GM19099 (cell line): ENCODE data around the gene ARHGEF11.

Experiments used
- POLR2A ChIP-seq: IDR thresholded peaks from 3 replicates; pipeline ENCODE4 v1.6.1; 2011; ENCODE audit warnings: low read depth; ENCODE audit not compliant: insufficient read length; ENCODE audit errors: extremely low read depth

ARHGEF11 gene

DNA sequence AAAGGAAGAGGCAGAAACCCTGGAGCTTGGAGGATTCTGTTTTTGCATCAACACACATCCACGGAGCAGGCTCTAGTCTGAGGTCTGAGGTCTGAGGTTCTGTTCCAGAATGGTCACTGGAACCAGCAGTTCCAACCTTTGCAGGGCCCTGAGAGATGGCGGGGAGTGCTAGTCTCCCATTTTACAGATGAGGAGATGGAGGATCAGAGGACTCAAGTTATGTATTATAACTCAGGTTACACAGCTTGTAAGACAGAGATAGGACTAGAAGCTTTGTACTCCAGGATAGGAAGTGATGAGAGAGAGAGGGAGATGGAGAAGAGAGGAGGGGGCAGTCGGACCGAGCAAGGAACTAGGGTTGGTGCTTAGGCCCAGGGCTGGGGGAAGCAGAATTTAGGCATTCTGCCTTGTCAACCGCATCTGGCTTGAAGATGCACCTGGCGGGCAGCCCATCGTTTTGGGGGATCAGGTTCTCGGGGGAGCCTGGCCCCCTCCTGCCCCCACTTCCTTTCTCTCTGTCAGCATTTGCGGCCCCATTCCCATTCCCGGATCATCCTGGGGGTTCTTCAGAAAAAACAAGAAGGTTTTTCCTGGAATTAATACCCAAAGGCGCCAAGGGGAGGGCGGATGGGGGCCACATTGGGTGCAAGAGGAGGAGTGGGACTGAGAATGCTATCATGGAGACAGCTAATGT lies 146.4 kb downstream of the ARHGEF11 start:
- no peak for TF ChIP-seq POLR2A

DNA sequence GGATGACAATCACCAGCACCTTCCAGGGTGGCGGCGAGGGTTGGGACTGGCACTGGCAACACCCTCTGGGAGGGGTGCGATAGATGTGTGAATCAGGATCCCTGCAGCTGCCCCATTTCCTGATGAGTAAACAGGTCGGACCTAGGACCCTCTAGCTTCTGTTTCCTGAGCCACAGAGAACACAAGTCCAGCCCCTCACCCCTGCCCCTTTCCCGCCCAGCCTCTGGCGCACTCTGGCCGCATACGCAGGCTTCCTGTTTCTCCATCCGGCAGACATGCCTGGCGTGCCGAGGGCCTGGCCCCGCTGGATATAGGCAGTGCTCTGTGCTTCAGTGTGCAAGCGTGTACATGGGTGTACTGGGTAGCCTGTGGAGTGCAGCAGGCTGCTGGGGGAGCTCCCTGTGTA lies 147.4 kb downstream of the ARHGEF11 start:
- no peak for TF ChIP-seq POLR2A

DNA sequence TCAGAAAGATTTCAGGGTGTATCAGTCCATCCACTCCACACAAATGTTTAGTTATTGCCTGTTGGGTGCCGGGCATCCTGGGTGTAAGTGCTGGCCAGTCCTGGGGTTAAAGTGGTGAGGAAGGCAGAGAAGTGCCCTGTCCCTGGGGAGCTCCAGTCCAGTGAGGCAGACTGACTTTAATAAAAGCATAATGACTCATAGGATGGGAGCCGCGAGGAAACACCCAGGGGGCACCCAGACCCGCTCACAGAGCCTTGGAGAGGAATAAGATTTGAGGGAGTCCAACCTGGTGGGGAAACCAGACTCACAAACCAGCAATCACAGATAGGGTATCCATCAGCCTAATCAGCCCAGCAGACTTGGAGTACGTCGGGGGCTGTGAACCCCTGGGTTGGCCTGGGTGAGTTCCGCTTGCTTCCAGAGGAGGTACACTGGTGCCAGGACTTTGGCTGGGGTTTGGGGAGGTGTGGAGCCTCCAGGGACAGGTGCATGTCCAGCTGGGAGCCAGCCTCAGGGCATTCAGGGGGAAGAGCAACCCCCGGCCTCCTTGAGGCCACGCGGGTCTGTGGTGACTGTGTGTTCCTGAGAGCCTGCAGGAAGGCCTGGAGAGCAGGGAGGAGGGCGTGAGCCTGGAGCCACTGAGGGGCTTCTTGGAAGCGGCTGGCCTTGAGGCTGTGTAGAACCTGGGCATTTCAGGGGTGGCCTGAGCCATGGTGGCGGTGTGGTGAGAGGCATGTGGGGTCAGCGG lies 148.3 kb downstream of the ARHGEF11 start:
- TF ChIP-seq POLR2A = no peak

DNA sequence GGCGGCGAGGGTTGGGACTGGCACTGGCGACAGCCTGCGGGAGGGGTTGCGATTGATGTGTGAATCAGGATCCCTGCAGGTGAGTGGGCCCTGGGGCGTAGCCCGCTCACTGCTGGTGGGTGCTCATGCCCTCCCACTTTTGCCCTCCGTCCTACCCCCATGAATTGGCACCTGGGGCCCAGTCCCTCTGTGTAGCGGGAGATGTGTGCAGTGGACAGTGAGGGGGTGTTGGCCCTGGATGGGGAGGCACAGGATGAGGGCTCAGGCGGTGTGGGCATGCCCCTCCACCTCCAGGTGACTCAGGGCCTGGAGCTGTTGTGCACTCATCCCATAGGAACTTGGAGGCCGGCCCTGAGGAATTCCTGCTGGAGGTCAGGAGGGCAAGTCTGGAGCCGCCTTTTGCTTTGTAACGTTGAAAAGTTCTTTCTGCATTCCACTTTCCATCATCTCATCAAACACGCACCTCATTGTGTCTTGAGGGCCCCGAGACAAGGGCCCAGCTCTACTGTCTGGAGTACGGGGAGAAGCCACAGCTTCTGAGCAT lies 149.0 kb downstream of the ARHGEF11 start:
- no peak for TF ChIP-seq POLR2A

DNA sequence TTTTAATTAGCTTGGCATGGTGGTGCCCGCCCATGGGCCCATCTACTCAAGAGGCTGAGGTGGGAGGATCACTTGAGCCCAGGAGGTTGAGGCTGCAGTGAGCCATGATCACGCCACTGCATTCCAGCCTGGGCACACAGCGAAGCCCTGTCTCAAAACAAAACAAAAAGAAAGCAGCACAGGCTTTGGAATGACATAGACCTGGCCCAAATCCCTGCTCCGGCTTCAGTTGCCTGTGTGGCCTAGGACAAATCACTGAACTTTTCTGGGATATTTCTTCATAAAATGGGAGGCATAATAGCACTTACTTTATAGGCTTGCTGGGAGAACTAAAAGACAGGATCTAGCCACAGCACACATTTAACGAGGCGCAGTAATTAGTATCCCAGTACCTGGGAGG lies 149.6 kb downstream of the ARHGEF11 start:
- TF ChIP-seq POLR2A = no peak

DNA sequence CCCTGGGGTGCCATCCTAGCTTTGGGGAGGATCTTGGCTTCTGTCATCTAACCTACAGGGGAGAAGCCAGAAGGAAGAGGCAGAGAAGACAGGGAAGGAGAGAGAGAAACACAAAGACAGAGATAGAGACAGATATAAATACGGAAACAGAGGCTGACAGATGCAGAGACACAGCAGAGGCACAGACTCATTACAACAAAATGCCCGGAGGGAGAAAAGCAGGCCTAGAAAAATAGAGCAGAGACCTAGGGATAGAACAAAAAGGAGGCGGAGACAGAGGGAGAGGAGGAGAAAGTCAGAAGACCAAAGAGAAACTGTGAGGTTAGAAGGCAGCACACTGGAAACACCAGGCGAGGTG lies 150.1 kb downstream of the ARHGEF11 start:
- no peak for TF ChIP-seq POLR2A

DNA sequence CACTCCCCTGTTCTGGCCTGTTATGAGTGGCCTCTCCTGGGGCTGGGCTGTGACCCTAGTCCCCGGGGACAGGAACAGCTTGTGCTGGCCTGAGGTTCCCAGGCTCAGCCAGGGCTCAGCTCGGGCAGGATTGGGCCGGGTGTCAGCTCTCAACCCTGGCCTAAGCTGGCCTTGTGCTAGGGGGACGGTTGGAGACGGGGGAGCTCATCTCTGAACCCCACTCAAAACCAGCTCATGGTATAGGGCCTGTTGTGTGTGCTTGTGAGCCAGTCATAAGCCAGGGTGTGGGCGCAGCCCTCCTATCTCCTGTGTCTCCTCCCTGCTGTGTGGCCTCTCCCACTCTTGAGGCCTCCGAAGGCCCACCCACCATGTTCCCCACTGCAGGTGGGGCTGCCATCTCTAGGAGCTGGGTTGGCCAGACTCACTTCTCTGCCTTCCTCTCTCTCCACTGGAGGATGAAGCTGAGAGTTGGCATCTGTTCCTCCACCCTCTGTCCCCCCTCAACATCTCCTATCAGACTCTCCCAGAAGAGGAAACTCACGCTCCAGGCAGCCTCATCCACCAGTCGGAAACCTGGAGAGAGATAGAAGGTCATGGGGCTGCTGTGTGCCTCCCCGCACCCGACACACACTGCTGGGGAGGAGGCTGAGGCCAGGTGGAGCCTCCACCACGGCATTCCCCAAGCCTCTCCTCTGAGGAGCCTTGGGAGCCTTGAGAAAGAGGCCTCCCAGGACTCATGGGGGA lies 150.7 kb downstream of the ARHGEF11 start:
- TF ChIP-seq POLR2A = no peak

DNA sequence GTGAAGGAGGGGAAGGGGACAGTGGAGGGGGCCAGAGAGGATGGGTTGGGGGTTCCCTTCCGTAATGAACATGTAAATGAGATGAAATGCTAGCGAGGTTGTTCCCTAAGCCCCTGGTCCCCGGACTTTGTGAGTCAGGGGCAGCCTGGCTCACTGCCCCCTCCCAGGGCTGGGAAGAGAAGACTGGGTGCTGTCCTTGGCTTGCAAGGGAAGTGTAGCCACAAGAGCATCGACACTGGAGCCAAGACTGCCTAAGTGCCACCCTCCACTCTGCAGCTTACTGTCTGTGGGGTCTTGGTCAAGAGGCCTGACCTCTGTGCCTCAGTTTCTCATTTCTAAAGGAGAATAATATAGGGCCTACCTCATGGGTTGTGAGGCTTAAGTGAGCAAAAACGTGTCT lies 151.5 kb downstream of the ARHGEF11 start:
- no peak for TF ChIP-seq POLR2A

DNA sequence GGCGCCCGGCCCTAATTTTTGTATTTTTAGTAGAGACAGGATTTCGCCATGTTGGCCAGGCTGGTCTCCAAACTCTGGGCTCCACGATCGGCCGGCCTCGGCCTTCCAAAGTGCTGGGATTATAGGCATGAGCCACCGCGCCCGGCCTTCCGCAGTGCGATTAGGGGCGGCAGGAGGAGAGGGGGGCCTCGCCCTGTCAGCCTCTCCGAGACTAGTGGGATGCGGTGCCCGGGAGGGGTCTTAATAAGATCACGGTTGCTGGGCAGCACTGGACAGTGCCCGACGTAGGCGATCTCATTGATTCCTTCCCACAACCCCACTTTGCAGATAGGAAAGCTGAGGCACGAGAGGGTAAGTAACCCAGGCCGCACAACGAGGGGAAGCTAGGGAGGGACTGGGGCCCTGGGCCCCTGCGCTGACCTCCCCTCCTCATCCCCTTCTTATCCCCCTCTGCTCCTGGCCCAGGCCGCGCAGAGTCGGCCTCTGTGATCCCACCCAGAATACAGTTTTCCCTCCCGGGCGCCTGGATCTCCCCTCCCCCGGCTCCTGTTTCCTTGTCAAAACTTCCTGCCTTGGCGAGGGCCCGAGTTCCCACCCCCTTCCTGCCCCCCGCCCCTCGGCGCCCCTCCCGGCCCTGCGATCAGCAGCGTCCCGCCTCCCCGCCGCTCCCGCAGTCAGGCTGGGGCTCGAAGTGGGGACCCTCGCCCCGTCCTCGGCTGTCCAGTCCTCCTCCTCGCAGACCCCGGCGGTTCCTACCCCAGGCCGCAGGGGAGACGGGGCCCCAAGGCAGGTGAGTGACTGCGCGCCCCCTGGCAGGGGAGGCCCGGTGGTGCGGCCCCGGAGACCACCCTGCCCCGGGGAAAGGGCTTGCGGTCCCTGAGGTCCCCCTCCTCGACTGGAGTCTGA lies 152.2 kb downstream of the ARHGEF11 start, which contains the start of gene PEAR1:
Gene PEAR1, plus strand, starts transcription at position 671 of the 906 bp plus-strand sequence. CDS start 10,209 bp downstream, outside the sequence.
- no peak for TF ChIP-seq POLR2A

DNA sequence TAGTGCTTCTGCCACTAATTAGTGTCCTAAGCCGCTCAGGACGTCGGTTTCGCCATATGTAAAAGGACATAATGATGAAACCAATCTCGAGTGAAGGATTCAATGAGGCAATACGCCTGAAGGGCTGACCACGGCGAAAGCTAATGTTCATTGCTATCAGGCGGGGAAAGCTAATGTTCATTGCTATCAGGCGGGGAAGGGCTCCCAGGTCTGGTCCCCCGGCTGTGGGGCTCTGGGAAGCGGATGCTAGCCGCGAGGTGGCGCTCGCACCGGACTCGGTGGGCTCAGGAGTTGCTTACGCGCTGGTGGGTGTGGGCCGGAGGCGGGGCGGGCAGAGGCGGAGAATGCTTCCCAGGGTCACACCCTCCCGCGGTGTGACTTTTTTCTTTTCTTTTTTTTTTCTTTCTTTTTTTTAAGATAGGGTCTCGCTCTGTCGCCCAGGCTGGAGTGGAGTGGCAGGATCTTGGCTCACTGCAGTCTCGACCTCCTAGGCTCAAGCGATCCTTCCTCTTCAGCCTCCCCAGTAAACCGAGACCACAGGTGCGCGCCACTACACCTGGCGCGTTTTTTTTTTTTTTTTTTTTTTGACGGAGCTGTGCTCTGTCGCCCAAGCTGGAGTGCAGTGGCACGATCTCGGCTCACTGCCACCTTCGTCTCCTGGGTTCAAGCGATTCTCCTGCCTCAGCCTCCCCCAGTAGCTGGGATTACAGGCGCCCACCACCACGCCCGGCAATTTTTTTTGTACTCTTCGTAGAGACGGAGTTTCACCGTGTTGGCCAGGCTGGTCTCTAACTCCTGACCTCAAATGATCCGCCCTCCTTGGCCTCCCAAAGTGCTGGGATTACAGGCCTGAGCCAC lies 153.1 kb downstream of the ARHGEF11 start:
- no peak for TF ChIP-seq POLR2A

DNA sequence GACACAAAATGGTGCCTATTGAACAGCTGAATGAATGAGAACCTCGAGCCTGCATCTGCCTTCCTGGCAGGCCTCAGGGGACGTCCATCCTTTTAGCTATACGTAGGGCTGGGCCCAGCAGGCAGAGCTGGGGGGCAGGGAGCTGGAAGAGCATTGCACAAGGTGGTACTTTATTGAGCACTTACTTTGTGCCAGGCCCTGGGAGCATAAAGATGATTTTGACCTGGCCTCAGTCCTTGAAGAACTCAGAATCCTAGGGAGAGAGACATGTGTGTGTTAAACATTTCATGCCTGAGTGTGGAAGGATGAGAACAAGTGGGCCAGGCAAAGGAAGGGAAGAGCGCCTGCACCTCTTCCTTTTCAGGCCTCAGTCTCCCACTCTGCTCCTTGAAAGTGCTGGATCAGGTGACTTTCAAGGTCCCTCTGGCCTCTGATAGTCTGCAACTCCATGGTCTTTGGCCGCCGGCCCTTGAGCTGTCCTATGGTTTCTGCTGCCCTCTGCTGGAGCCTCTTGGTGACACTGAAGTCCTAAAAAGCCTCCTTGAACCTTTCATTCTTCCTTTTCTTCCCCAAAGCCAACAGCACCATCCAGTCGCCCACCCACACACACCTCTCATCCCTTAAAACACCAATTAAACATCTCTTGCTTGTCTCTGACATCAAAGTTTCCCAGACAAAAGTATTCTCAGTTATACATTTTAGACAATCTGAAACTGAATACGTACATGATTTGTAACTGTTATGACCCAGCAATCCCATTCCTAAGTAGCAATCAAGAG lies 155.6 kb downstream of the ARHGEF11 start:
- TF ChIP-seq POLR2A = no peak

DNA sequence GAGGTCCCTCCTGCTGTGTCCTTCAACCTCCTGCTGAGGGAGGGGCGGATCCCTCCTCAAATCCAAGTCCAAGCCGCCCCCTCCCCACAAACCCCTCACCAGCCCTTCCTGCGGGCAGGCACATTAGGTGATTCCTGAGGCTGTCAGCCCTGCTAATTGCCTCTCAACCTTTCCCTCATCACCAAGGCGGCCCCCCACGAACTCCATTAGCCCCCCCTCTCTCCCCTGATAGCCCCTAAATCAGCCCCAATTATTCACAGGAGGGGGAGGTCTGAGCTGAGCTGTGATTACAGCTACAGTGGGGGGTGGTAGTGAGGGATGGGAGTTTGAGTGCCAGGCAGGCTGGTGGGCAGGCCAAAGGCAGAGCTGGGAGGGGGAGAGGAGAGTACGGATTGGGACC lies 157.8 kb downstream of the ARHGEF11 start:
- TF ChIP-seq POLR2A = no peak

DNA sequence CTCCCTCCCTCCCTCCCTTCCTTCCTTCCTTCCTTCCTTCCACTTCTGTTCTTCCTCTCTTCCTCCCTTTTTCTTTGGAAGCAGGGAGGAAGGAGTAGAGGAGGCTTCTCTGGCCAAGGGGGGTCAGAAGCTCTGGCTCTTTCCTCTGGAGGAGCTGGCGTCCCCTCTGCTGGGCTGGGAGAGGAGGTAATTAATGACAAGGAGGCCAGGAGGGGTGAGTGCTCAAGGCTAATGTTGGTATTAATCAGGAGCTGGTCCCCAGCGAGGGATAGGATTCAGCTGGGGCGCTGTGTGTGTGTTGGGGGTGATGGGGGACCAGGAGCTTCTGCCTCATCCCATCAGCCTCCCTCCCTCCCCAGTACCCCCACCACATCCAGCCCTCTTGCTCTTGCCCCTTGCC lies 158.2 kb downstream of the ARHGEF11 start:
- TF ChIP-seq POLR2A = no peak
